ENCODE measurements around the gene MFNG. TPM values are rescaled to one million over a fixed set of nuclear protein-coding genes. Genes with fewer than 3 reads are reported as not detected.

The MFNG gene
- total and polyA plus RNA-seq, 2 donors (not counting 1 experiment from before 2014, with no cell fraction given) = 95.9 to 125 TPM

DNA sequence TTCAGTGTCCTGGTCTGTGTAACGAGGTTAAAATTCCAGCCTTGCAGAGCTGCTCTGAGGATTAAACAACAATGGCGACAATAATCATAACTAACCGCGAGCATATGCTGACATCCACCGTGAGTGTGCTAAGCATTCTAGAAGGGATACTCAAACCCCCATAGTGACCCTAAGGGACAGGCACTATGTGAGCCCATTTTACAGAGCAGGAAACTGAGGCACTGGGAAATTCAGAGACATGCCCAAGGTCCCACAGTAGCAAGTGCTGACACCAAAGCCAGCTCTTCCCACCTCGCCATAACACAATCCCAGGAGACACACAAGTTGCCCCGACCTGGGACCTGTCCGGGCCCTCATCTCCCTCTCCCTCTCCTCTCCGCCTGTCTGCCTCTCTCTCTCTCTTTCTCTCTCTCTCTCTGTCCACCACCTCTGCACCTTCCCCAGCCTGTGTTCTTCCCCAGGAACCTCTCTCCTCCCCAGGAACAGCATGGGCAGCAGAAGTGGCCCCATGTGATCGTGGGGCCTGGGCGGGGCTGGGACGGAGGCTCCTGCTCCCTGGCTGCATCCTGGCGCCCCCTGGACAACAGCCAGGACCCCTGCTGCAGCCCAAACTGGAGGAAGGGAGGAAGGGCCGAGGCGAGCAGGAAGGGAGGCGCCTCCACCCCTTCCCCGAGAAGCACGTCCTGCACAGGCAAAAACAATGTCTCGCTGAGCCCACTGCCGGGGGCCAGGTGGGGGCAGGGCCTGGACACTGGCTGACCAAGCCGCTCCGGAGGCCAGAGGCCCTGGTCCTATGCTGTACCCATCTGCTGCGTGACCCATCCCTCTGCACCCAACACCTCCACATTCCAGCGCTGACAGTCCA lies 14.8 kb upstream of the MFNG start:
- Histone ChIP-seq H3K27ac (ENCODE audit: low read length in 2 of 2) (no peak overlapping the region), H3K9ac (ENCODE audit: low read length) (no peak overlapping the region), H3K27me3 (replicated peaks in 1 of 4; ENCODE audit: control extremely low read depth in 1 of 4, control insufficient read depth in 3 of 4, insufficient read depth in 4 of 4, low read length in 3 of 4) (peaks cover 0 to 28% (median 1%) of the 10 kb centered on the region in 4 experiments), H3K9me3 (ENCODE audit: control extremely low read depth in 1 of 3, control insufficient read depth in 2 of 3, insufficient read depth in 1 of 3, low read length in 2 of 3) (no peaks in the 10 kb centered on the region), H3K36me3 (replicated peaks in 1 of 2; ENCODE audit: control extremely low read depth in 1 of 2, control insufficient read depth in 1 of 2, extremely low read depth in 1 of 2, insufficient read depth in 2 of 2, low read length in 1 of 2) (no peaks in the 10 kb centered on the region), H3K4me1 (ENCODE audit: control insufficient read depth in 2 of 2, insufficient read depth in 2 of 2, low read length in 2 of 2) (peaks cover 0 to 7% of the 10 kb centered on the region in 2 donors), H2AFZ (ENCODE audit: insufficient read depth, low read depth, low read length, poor library complexity, severe bottlenecking) (no peak overlapping the region), H3K4me2 (replicated peaks; ENCODE audit: low read depth, low read length, poor library complexity, severe bottlenecking) (no peak overlapping the region), H4K20me1 (ENCODE audit: control insufficient read depth, insufficient read depth, low read length, poor library complexity, severe bottlenecking) (no peaks in the 10 kb centered on the region), H3K4me3 (ENCODE audit: control extremely low read depth in 1 of 5, extremely low read depth in 1 of 5, insufficient read depth in 1 of 5, low read depth in 2 of 5, low read length in 4 of 5) (no peak overlapping the region), H3K79me2 (ENCODE audit: control insufficient read depth, insufficient read depth, low read length) (no peaks in the 10 kb centered on the region)
- H3K27ac Mint-ChIP-seq = no peak overlapping the region
- H3K4me1 Mint-ChIP-seq = no peaks in the 10 kb centered on the region
- POLR2A ChIA-PET = no interaction called here
- intact Hi-C loops (cut with micrococcal nuclease) = no loop called here
- DNase-seq (no peak), ATAC-seq (ENCODE audit: low read depth) (no peak)
- CTCF ChIA-PET = interaction anchor here (0.8 to 9.6 kb wide), 4 partner anchors 15 to 233 kb away, joined by 3 to 103 read pairs (median 10); partner anchors contain the start of gene MFNG
- WGBS (ENCODE audit: insufficient coverage) = 73% methylated on average over 23 of the region's 24 CpGs
- TF ChIP-seq, protein P1, sequence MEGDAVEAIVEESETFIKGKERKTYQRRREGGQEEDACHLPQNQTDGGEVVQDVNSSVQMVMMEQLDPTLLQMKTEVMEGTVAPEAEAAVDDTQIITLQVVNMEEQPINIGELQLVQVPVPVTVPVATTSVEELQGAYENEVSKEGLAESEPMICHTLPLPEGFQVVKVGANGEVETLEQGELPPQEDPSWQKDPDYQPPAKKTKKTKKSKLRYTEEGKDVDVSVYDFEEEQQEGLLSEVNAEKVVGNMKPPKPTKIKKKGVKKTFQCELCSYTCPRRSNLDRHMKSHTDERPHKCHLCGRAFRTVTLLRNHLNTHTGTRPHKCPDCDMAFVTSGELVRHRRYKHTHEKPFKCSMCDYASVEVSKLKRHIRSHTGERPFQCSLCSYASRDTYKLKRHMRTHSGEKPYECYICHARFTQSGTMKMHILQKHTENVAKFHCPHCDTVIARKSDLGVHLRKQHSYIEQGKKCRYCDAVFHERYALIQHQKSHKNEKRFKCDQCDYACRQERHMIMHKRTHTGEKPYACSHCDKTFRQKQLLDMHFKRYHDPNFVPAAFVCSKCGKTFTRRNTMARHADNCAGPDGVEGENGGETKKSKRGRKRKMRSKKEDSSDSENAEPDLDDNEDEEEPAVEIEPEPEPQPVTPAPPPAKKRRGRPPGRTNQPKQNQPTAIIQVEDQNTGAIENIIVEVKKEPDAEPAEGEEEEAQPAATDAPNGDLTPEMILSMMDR (IDR thresholded peaks at IDR 0.05) = no peak
- TF ChIP-seq EZH2 (IDR thresholded peaks at IDR 0.05; ENCODE audit: borderline replicate concordance, insufficient read depth, low read depth, low read length, poor library complexity, severe bottlenecking) = no peak
- H3K9me3 Mint-ChIP-seq (ENCODE audit: insufficient read depth) = no peaks in the 10 kb centered on the region
- no peak overlapping the region for H3K4me3 Mint-ChIP-seq
- H3K27me3 Mint-ChIP-seq = peaks cover 20% of the 10 kb centered on the region

Measured in B cell (primary cell).